AG08395 (cell line): ENCODE results near the gene ROS1.
"Not testable (repeated sequence)": the region's sequence is repeated elsewhere in the genome, so short reads cannot be mapped to it uniquely, and the experiment has no call there.

Experiments used
- DNase-seq: peaks from one replicate; pipeline ENCODE4 v3.0.0; 2012; ENCODE audit warnings: mixed read lengths, low spot score

ROS1 gene

DNA sequence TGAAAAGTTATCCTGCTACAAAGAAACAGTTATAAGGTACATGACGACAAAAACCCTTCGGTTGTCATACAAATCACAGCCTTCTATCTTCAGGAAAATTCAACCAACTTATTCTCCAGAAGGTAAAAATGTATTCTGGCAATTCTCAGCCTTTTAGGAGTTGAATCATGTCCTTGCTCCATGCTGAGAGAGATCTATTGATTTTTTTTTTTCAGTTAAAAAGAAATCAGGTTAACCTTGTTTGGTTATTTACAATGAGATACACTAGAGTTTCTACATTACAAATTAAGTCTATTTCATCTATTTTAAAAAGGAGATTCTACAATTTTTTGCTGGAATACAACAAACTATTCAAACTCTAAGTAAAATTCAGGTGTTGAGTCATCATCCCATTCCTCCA, 45.4 kb downstream of the ROS1 start:
- DNase-seq = no peak

DNA sequence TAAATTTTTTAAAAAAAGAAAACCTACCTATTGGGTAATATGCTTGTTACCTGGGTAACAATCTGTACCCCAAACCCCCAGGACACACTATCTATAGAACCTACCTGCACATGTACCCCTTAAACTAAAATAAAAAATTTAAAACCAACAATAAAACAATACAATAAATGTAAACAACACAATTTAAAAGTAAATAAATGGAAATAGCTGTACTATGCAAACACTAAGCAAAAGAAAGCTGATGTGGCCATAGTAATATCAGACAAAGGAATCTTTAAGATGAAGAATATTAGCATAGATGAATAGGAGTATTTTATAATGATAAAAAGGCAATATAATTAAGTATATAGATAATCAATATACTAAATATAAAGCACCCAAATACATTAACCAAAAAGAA, 50.3 kb downstream of the ROS1 start:
- DNase-seq = no peak

DNA sequence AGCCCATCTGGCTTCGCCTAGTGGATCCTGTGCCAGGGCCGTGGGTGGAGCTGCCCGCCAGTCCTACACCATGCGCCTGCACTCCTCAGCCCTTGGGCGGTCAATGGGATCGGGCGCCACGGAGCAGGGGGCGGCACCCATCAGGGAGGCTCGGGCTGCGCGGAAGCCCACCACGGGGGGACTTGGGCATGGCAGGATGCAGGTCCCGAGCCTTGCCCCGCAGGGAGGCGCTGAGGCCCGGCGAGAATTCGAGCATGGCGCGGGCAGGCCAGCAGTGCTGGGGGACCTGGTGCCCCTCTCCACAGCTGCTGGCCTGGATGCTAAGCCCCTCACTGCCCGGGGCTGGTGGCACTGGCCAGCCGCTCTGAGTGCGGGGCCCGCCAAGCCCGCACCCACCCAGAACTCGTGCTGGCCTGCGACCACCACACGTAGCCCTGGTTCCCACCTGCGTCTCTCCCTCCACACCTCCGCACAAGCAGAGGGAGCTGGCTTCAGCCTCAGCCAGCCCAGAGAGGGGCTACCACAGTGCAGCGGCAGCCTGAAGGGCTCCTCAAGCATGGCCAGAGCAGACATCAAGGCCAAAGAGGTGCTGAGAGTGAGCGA, 52.4 kb downstream of the ROS1 start:
- DNase-seq = no peak

DNA sequence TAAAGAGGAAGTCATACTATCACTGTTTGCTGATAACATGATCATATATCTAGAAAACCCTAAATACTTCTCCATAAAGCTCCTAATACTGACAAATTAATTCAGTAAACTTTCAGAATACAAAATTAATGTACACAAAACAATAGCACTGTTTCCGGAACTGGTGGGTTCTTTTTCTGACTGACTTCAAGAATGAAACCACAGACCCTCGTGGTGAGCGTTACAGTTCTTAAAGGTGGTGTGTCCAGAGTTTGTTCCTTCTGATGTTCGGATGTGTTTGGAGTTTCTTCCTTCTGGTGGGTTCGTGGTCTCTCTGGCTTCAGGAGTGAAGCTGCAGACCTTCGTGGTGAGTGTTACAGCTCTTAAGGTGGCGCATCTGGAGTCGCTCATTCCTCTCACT, 53.5 kb downstream of the ROS1 start:
- not testable (repeated sequence) for DNase-seq

DNA sequence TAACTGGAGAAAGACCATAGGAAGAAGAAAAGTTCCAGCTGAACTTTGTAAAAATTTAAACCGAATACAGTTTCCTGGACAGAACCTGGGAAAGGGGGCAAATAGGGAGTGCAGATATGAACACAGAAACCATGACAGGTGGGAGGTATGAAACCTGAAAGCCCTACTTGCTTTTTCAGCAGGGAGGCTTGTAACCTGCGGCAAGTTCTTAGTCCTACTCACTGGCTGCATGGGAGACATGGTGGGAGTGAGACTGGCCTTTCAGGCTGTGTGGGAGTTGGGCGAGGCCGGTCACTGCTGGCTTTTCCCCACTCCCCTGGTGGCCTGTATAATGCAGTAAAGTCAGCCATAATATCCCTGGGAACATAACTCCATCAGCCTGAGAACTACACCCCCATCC, 54.2 kb downstream of the ROS1 start:
- DNase-seq = no peak

DNA sequence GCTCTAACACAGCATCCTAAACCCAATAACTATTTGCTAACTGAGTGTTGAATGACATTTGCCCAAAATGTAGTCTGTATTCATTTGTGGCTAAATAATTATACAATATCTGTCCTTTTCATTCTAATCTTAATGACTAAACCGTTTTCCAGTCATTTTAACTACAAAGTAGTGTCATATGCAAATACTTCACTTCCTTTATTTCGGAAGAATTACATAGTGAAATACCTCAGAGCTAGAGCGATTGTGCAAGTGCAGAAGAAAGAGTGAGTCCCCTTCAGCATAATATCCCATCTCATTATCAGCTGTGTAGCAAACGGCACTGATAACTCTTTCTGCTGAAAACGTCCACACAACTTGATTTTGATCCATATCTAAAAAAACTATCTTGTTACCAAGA, 66.2 kb downstream of the ROS1 start:
- no peak for DNase-seq

DNA sequence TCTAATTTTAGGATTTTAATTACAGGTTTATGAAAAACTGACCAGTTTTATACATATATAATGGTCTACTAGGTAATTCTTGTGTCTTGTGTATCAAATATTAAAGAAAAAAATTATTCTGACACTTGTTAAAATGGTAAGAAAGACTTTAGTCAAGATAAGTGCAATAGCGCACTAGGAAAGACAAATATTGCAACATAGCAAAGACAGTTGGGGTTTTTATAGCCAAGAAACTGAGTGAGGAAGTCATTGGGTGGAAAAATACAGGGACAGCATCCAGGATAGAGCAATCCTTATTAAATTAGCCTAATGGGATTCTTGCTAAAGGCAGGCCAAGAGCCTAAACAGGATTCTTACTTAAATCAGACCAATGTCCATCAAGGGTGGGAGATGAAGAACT, 71.1 kb downstream of the ROS1 start:
- DNase-seq = no peak

DNA sequence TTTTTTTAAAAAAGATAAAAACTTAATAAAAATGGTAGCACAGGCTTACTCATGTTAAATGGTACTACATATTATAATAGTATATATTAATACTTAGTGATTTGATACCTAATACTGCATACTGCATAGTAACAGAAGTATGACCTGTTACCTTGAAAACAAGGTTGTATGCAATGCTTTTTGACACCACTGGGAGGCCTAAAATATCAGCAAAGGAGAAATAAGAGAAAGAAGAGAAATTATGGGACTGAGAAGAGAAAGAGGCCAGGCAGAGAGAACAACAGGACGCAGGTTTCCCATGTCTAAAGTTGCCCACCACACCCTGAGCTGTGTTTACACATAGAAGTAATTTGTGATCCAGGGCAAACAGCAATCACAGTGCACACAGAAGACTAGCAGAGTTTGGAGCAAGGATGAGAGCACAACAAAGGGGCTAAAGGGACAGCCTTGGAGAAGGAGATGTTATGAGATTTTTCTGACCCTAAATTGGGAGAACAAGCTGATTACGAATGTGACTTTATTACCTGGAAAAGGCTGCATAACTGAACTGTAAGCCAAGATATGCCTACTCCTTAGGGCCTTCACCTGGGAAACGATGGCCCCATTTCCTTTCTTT, 73.2 kb downstream of the ROS1 start:
- peak; percentile 29 for DNase-seq

DNA sequence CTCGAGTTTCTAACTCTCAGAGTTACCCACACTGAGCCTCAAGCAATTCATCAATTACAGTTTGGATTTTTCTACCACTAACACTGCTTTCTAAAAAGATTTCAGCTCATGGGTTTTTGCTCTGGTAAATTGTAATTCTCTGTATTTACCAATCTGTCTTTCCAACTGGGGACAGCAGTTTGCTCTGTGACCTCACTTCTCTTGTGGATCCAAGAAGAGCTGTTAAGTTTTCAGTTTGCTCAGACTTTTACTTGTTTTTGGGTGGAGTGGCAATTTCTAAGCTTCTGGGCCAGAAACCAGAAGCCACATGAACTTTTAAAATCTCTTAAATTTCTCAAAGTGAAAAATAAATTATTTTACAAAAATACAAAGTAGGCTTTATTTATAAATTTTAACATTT, 74.2 kb downstream of the ROS1 start:
- DNase-seq = no peak

DNA sequence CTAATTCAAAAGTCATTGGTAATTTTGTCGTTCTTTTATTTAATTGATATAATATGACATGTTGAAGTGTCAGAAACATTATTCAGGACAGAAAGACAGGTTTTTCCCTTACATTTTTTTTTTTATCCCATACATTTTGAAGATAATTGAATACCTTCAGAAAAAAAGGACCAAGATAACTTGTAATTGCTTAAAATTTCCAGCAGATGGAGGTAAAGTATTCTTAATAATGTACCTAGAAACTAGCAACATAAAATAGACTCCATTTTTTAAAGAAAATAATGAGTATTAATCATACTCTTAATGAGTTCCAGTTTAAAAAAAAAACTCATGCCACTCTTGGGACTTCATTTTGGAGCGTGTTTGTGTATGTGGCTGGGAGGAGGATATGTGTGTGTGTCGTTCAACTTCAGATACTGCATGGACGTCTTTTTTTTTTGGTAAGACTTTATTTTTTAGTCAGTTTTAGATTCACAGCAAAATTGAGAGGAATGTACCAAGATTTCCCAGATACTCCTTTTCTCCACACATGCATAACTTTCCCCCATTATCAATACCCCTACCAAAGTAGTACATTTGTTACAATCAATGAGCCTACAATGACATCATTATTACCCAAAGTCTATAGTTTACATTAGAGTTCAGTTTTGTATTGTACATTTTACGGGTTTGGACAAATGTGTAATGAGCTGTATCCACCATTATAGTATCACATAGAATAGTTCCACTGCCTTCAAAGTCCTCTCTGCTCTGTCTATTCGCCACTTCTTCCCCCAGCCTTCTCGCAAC, 79.4 kb downstream of the ROS1 start:
- DNase-seq = peak; percentile 40

DNA sequence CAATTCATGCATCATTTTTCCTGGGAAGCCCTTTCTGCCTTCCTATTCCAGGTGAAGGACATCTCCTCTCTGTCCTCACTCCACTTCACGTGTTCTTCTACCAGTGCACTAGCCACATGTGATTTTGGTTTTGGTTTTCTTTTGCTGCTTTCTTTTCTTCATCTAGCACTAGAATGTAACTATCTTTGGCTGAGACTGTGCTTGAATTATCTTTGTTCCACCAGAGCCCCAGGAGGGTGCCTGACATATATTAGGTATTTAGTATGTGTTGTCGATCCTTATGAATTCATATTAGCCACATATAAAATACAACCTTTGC, 80.5 kb downstream of the ROS1 start:
- DNase-seq = no peak

DNA sequence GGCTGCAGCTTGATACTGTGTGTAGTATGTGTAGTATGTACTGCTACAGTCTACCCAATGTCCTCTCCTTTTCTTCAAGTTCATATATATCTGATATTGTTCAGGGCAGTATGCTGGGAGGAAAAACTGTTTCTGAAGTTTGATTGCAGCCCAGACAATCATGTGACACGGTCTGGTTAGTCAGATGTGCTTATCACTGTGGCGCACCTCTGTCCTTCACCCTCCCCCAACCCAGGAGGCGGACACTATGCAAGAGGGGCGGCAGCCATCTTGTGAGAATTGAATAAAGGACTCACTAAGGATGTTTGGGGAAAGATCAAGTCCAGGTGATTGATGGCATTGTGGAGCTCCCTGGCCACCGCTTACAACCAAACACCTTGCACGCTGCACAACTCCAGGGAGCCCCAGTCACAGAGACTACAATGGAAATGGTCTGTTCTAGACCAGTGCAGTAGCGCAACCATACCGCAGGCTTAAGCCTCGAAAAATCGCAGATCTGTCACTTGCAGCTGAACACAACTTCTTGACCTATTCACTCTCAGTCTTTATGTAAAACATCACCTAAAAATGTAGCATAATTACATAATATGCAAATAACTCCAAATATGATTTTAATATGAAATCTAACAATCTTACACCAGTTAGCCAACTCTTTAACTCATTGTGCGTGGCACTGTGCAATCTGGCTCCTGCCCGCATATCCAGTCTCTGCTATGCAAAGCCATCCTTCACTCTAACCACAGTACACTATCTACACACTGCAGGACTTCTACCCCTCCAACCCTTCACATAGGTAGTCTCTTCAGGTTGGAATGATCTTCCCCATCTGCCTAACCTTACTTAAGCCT, 81.1 kb downstream of the ROS1 start:
- DNase-seq = no peak

DNA sequence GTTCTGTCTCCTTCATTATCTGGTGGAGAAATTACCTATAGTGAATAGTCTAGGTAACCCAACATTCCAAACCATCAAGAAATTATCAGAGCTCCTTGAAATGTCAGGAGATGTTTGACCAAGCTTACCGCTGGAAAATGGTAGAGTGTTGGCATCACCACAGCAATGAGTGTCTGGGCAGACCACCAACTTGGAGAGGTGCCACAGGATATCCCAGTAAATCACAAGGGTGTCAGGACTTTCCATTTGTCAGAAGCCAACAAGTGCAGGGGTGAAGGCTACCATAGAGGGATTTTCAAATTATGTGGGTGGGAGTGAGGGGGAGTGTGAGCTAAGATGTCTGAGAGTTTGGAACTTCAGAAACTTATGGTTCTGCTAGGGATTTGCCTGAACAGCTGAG, 87.2 kb downstream of the ROS1 start:
- no peak for DNase-seq

DNA sequence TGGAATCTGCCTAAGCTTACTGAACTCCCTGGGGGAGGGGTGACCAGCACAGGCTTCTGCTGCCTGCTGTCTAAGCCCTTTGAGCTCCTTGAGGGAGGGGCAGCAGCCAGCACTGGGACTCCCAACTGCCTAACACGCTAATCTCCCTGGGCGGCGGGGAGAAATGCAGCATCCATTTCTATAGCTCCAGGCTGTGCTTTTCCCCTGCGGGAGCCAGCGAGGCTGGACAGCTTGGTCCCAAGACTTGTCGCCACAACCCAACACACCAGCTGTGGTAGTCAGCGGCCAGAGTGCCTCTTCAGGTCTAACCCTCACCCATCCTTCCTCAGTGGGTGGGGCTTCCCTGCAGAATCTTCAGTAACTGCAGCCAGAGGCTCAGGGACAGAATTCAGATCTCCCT, 95.8 kb downstream of the ROS1 start:
- DNase-seq = no peak

DNA sequence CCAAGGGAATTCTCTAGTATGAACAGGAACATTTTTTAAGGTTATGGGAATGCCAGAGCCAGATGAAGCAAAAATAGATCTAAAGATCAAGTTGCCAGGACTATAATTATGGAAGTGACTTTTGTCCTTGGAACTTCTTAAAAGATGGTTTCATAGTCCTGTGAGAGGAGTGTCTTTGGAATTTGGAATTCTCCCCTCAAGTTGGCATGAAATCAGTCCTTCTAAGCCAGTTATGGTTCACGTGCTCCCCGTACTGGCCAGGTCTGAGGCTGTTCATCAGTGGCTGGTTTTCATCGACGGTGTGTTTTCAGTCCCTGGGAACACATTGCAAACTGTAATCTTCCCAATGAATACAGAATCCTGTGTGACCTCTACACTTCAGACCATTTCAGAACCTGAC, 97.2 kb downstream of the ROS1 start:
- no peak for DNase-seq

DNA sequence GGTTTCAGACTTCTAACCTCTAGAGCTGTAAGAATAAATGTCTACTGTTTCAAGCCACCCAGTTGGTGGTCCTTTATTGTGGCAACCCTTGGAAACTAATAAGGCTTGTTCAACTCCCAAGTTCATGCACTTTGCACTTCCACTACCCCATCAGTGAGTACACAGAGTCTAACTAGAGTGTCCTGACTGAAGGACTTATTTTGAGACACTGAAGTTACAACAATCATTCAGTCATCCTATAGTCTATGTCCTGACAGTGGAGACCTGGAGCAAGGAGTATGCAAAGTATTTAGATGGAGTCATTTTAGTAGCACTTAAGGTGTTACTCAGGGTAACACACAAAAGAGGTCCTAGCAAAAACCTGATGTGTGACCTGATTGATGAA, 97.7 kb downstream of the ROS1 start:
- no peak for DNase-seq

DNA sequence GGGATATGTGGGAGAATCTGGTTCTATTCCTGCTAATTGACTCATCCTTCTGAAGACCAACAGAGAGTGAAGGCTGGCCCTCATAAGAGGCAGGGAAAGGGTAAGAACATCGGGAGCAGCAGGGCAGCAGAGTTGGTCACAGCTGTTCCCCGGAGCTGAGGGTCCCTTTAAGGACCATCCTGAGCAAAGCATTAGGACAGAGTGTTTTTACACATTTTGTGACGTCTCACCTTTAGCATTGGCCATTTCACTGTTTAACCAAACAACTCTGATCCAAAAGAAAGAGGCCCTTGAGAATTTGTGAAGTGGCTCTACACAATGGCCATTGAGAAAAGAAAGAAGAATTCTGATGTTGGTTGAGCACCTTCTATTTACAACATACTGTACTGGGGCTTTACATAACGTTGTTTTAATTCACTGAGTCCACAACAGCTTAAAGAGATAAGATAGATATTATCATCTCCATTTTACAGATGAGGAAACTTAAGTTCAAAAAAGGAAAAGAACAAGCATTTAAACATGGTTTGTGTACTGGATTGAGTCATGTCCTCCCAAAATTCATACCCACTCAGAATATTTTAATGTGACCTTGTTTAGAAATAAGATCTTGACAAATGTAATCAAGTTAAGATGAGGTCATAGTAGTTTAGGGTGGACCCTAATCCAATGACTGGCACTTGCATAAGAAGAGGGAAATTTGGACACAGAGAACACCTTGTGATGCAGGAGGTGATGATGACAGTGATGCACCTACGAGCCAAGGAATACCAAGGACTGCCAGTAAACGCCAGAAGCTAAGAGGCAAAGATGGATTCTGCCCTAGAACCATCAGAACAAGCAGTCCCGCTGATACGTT, 98.4 kb downstream of the ROS1 start:
- no peak for DNase-seq

DNA sequence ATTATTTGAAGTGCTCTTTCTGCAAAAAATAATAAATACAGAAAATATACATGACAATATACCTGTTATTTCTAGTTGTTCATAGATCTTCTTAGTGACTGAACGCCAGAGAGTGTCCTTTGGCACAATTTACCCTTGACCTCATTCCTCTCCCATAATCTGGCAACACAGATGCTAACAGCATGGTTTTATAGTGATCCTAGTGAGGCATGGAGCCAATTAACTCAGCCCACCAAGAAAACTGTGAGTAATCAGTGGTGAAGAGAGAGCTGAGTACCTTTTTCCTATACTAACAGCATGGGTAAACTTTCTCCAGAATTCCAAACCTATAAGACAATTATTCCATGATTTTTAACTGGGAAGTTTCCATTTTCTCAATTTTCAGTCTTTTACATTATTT, 99.3 kb downstream of the ROS1 start:
- no peak for DNase-seq

DNA sequence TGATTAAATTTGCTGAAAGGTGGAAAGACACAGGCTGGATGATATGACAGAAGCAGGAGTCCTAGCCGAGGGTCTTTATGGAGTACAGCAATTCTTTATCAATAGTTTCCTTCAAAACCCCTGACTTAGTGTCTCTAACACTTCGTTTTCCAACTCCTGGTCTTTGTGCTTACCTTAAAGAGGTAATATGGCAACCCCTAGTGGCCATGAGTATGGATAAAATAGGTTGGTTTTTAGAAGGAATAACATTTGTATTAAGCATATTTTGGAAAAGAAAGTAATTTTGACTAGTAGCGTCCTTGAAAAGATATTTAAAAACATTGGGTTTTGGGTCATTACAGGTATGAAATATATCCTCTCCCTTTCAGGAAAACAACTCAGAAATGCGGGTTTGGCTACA, 108.5 kb downstream of the ROS1 start:
- DNase-seq = no peak

DNA sequence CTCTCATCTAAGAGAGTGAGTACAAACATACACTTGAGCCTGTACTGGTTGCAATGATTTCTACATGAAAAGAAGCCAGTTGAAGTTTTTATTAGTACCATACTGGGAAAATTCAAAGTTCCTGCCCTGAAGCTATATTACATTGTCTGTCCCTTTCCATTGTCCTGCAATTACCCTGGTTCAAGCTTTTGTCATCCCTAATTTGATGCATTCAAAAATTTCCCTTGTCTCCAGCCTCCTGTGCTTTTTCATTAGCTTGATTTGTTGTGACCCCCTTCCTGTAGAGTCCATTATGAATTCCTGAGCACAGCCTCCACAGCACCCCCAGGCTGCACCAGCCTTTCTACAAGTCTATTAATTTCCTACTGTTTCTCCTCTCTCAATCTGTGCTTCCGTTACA, 114.0 kb downstream of the ROS1 start:
- DNase-seq = no peak

DNA sequence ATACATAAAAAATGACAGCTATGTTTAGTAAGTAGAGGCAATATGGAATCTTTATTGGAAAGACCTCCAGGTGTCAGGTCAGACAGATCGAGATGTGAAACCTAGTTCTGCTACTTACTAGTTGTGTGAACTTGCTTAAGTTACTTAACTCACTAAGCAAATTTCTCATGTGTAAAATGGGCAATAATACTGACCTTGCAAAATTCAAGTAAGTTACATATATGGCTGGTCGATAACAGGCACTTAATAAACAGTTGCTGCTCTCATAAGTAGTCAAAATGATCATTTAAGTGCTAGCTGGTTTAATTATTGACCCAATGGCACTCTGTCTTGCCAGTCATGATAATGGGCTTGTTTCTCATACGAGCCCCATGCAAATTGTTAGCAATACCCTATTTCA, 114.4 kb downstream of the ROS1 start:
- DNase-seq = no peak

DNA sequence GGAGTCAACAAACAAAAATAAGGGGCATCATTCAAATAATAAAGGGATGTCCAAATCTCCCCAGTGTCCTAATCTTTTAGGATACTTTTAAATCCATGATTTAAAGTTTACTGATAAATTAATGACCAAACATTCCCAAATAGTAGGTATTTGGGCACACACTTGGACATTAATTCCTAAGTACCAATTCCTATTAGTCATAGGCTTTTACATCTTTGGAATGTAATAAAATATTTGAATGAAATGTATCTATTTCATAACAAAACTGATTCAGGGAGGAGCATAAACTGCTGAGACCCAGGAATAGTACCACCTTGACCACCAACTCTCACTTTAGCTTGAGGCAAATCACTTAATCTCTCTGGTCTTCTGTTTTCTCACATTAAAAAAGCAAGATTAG, 116.1 kb downstream of the ROS1 start:
- no peak for DNase-seq
